Measurements from ENCODE around the gene SPDL1.
"Not testable (repeated sequence)": the region's sequence is repeated elsewhere in the genome, so short reads cannot be mapped to it uniquely, and the experiment has no call there.

DNA sequence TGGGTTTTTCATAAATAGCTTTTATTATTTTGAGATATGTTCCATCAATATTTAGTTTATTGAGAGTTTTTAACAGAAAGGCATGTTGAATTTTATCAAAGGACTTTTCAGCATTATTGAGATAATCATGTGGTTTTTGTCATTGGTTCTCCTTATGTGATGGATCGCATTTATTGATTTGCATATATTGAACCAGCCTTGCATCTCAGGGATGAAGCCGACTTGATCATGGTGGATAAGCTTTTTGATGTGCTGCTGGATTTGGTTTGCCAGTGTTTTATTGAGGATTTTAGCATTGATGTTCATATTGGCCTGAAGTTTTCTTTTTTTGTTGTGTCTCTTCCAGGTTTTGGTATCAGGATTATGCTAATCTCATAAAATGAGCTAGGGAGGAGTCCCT lies 40.7 kb downstream of the SPDL1 start:
- TF ChIP-seq, protein P1, sequence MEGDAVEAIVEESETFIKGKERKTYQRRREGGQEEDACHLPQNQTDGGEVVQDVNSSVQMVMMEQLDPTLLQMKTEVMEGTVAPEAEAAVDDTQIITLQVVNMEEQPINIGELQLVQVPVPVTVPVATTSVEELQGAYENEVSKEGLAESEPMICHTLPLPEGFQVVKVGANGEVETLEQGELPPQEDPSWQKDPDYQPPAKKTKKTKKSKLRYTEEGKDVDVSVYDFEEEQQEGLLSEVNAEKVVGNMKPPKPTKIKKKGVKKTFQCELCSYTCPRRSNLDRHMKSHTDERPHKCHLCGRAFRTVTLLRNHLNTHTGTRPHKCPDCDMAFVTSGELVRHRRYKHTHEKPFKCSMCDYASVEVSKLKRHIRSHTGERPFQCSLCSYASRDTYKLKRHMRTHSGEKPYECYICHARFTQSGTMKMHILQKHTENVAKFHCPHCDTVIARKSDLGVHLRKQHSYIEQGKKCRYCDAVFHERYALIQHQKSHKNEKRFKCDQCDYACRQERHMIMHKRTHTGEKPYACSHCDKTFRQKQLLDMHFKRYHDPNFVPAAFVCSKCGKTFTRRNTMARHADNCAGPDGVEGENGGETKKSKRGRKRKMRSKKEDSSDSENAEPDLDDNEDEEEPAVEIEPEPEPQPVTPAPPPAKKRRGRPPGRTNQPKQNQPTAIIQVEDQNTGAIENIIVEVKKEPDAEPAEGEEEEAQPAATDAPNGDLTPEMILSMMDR (IDR thresholded peaks at IDR 0.05) = not testable (repeated sequence)
- not testable (repeated sequence) for TF ChIP-seq POLR2A (IDR thresholded peaks at IDR 0.05)
